GM12874 (cell line): ENCODE measurements around the gene MTFR2.

ENCODE experiments used
- TF ChIP-seq, protein P1 (sequence below): IDR thresholded peaks from 2 replicates; pipeline ENCODE4 v1.5.1; 2011; ENCODE audit warnings: low read depth, mild to moderate bottlenecking, control low read depth, low read length, moderate library complexity; ENCODE audit not compliant: insufficient read depth

The MTFR2 gene

DNA sequence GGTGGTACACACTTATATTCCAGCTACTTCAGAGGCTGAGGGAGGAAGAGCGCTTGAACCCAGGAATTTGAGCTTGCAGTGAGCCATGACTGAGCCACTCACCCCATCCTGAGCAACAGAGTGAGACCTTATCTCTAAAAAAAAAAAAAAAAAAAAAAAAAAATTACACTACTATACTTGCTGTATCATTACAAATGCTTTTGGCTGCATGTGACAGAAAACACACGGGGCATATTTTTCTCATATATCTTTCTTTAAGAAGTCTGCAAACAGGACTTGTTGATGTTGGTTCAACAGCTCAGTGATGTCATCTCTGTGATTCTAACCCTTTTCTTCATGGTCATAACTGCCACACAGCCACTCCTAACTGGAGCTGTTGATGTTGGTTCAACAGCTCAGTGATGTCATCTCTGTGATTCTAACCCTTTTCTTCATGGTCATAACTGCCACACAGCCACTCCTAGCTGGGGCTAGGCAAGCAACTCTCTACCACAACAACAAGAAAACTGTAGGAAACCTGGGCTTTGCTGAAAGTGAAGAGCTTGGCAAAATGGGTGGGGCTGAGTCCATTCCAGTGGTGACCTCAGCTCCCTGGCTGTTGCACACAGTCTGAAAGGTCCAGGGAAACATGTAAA, 19.8 kb downstream of the MTFR2 start:
- TF ChIP-seq, protein P1, sequence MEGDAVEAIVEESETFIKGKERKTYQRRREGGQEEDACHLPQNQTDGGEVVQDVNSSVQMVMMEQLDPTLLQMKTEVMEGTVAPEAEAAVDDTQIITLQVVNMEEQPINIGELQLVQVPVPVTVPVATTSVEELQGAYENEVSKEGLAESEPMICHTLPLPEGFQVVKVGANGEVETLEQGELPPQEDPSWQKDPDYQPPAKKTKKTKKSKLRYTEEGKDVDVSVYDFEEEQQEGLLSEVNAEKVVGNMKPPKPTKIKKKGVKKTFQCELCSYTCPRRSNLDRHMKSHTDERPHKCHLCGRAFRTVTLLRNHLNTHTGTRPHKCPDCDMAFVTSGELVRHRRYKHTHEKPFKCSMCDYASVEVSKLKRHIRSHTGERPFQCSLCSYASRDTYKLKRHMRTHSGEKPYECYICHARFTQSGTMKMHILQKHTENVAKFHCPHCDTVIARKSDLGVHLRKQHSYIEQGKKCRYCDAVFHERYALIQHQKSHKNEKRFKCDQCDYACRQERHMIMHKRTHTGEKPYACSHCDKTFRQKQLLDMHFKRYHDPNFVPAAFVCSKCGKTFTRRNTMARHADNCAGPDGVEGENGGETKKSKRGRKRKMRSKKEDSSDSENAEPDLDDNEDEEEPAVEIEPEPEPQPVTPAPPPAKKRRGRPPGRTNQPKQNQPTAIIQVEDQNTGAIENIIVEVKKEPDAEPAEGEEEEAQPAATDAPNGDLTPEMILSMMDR = no peak

DNA sequence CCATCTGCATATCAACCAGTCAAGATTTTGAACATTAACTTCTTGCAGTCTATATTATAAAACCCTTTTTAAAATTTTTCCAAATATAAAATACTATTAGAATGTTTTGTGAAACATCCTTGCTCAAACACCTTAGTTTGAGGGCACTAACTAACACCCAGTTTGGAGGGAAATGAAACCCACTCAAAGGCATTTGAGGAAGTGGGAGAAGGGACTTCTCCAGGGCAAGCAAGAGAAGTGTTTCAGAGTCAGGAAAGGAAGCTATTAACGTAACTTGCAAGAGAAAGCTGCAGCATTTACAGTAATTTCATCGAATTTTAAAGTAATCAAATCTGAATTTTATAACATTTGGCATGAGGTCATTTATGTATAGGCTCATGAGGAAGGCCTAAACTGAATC, 21.3 kb downstream of the MTFR2 start:
- TF ChIP-seq, protein P1 = no peak

DNA sequence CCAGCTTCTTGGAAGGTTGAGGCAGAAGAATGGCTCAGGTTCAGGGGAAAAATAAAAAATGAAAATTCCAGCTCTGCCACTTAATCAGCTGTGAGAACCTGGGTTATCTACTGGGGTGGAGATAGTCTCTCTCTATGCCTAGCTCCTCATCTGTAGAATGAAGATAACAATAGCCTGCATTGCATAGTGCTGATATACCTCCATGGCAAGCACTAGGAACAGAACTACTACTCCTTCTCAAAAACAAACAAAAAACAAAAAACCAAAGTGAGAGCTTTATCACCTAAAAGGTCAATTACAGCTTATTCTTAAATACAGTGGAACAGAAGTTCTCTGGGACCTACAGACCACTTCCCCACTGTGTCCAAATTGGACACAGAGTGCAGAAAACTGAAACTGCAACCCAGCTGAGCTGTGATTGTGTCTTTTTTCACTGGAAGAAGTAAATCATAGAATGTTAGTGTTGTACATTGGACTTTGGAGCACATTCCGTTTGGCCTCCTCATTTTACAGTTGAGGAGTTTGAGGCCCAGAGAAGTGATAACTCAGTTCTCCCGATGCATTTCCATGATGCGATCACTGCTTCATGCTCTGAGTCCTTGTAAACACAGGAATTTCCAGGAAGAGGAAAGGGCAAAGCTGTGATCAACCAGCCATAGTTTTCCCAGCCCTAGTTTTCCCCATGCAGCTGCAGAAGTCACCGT, 23.3 kb downstream of the MTFR2 start:
- TF ChIP-seq, protein P1 = no peak

DNA sequence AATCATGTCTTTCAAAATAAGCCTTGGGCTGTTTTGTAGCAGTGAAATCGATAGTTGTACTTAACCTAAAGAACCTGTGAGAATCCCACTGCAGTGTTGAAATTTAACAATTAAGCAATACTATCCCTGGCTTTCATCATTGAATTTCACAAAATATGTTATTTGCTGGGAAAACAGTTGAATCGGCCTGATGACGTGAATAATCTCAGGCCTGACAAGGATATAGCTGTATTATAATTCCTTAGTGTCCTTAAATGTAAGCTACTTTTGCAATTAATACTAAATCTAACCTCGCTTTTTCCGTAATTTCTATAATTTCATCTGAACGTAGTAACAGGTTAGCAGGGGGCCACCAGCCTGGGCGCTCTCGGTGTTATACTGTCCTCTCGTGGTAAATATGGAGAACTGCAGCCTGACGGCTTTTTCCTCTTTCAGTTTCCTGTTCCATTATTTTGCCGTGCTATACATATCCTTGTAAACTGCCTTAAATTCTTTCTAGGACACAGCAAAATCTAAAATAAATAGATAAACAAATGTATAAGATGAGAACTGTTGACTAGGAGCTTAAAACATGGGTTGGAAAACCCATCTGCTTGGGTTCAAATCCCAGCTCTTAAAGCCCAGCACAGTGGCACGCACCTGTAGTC, 24.0 kb downstream of the MTFR2 start:
- TF ChIP-seq, protein P1 = peak; percentile 96

DNA sequence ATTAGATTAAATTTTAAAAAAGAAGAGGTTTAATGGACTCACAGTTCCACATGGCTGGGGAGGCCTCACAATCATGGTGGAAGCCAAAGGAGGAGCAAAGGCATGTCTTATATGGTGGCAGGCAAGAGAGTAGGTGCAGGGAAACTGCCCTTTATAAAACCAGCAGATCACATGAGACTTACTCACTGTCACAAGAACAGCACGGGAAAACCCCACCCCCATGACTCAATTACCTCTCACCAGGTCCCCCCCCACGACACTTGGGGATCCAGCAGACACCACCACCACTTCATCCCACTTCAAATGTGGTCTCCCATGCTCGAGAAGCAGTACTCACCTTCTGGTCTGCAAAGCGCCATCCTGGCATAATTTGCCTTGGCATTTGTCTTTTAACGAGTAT, 24.6 kb downstream of the MTFR2 start:
- TF ChIP-seq, protein P1 = no peak

DNA sequence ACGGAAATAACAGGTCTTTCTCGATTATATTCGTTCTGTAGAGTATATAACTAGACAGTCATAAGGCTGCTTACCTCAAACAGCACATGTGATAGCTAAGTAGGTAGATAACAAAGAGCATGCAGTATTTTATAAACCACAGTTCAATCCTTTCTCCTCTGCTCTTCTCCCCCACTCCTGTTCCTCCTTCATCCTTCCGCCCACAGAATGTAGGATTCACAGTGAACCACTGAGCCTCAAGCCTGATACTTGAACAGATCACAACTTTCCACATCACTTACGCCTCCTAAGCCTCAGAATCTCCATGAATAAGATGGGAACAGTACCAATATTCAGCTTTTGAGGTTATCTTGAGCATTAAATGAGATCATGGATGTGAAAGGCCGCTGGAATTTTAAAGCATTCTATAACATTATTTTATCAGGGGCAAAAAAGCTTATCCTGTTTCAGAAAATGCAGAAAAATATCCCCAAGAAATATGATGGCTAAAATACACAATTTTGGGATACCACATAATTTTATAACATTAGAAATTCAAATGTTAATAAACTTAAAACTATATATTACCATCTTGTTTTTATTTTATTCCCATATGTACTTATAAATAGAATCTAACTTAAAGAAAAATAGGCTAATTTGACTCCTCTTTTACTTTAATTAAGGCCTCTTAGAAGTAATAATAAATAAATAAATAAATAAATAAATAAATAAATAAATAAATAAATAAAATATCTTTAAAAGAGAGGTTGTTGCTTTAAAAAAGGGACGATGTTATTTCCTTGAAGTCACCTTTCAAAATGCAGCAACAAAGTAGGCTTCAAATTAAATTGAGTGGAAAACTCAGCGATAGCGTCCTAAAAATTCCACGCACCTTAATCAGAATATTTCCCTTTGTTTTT, 33.4 kb downstream of the MTFR2 start:
- TF ChIP-seq, protein P1 = no peak

DNA sequence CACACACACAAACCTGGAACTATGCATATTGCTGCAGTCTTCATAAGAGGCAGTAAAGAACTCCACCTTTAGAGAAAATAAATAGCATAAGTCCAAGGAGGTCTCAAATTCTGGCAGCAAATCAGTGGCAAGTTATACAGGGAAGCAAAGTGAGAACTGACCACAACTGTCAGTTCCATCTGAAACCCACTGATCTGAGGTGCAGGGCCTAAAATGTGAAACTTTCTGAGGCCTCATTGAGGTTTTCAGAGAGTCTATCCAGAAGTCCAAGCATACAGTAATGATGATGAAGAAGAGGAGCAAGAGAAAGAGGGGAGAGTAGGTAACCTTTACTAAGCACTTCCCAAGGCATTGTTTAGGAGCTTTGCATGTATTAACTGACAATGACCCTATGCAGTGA, 36.3 kb downstream of the MTFR2 start:
- TF ChIP-seq, protein P1 = no peak
